HG03521 (cell line): ENCODE results near the gene ZFR2.

Experiments
- ATAC-seq: cut with Tn5 transposase; IDR thresholded peaks from one replicate; pipeline ENCODE4 v1.9.1; 2021; ENCODE audit warnings: mild to moderate bottlenecking, moderate library complexity; ENCODE audit not compliant: unreplicated experiment

Gene ZFR2

DNA sequence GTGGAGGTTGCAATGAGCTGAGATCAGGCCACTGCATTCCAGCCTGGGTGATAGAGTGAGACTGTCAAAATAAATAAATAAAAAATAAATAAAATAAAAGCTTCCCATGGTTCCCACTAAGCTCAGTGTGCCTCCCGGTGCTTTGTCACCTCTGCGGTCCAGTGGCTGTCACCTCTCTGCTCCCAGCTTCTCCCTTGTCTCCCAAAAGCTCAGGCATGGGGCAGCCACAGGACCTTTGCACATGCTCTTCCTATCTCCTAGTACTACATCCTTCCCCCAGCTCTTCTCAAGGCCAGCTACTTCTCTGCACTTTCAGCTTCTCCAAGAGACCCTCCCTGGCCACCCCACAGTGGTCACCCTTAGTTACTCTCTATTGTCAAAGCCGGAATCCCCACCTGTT lies 75.0 kb downstream of the ZFR2 start:
- no peak for ATAC-seq

DNA sequence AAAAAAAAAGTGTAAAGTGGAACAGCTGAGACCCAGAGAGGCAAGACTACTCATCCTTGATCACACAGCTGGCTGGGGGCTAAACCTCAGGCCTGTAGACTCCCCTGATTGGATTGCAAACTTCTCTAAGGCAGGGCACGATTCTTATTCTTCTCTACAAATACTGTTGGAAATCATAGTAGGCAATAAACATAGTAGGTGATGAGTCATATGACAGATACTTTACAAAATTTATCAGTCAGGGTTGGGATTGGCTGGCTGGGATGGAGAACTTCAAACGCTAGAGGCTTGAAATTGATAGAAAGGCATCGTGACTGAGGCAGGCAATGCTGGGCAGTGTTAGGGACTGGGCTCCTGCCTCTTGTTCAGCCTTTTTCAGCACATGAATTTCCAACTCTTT lies 76.7 kb downstream of the ZFR2 start:
- ATAC-seq = no peak

DNA sequence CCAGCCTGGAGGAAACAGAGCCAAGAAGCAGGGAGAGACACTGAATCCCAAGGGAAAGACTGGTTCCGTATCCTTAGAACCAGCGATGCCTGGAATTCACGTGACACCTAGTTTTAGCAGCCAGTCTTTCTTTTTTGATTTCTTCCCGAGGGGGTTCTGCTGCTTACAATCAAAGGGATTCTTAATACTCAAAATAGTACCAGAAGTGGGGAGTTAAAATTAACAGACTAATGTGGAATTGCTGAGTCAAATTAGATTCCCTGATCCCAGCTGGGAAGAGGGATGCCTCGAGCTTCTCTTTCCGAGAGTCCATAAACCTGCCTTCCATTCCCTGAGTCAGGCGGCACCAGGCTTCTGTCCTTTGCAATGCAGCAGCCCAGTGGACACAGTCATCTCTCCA lies 77.9 kb downstream of the ZFR2 start:
- ATAC-seq = no peak

DNA sequence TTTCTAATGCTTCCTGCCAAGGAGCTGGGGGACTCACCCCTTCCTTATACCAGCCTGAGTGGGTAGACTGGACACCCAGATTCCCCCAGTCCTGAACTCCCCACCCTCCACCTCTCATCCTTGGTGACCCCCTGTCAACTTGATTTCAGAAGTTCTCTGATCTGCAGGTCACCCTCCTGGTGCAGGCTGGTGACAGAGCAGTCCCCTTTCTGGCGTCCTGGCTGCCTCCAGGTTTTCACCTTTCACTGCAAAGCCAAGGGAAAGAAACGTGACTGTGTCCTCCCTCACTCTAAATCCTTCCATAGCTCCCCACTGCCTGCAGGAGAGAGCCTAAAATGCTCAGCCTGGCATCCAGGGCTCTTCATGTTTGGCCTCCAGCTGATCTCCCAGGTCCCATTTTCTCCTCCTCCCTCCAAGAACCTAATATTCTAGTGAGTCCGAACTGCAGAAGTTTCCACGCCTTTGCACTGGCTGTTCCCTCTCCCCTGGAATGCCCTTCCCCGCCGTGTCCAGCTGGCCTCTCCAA lies 78.6 kb downstream of the ZFR2 start:
- no peak for ATAC-seq

DNA sequence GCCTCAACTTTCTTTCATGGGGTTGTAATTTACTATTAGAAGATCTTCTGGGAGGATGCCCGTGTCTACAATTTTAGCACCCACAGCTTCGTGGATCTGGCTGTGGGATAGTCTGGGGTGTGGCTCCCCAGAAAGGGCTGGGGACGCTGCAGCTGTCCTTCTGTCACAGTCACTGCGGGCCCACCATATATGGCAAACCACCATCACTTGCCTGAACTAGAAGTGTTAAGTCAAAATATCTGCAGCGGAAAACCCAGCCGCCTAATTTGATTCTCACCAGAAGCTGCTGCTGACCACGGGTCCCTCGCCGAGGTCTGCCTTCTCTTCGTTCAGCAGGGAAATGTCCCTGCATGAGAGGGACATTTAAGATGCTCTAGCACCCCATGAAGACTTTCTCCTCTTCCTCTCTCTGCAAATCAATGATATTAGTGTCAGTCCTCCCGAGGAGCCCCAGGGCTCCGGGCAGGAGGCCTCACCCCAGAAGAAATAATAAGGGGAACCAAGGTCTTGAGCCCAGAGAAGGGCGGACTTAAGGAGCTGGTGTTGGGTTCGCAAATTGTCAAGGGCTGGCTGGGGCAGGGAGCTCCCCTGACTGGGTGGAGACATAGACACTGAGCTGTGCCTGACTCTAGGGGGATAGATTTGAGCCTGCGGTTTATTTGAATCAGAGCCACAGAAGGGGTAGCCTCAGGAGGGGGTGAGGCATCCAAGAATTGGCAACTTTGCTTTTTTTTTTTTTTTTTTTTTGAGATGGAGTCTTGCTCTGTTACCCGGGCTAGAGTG lies 79.7 kb downstream of the ZFR2 start:
- no peak for ATAC-seq

DNA sequence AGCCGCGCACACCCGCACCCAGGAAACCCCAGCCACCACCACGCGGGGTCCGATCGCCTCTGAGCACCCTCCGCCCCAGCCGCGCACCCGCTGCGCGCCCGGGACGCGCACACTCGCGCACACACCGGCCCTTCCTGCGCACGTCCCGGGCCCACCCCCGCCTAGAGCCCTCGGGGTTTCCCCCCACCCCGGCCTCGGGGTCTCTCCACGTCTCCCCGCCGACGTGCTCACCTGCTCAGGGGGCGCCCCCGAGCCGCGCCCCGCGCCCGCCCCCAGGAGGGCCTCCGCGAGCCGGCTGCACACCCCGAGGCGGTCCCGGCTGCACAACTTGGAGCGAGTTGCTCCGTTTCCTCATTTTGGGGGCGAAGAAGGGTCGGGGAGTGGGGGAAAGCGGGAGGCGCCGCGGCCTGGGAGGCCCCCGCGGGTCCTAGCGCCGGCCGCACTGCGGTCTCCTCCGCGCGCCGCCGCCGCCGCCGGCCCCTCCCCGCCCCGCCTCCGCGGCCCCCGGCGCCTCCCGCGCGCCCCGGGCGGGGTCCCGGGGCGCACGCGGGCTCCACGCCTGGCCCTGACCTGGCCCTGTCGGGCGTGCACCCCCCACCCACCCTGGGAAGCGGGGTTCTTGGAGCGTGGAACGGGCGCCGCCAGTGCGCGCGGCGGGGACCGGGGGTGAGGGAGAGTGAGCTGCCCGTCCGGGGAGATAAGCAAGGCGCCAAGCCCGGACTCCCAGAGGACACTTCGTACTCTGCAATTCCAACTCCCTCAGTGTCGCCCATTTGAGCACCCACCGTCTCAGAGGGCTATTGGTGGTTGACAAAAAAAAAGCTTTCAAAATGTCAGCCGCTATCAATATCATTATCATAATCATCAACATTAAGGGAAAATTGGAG lies 82.7 kb downstream of the ZFR2 start, which contains the start of gene MATK:
TSS of gene MATK (minus strand) at position 444 of the 887 bp plus-strand sequence. CDS start 1,246 bp downstream, outside the sequence.
- no peak for ATAC-seq

DNA sequence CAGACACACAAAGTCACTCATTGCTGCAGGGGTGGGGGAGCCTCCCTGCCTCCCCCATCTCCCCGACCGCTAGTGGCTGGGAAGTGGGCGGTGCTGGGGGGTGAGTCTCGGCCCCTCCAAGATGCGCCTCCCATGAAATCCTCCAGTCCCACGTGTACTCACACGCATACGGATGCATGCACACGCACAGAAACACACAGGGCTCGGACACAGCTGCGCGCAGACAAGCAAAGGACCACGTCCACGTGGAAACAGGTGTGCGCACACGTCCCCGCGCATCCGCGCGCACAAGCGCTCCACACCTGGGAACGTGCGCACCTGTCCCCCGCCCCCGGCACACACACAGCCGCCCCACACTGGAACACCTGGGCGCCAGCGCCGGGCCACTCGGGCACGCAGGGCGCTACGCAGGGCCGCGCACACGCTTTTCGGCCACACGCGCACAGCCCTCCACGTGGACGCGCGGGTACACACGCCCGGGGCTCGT lies 83.3 kb downstream of the ZFR2 start:
- ATAC-seq = no peak

DNA sequence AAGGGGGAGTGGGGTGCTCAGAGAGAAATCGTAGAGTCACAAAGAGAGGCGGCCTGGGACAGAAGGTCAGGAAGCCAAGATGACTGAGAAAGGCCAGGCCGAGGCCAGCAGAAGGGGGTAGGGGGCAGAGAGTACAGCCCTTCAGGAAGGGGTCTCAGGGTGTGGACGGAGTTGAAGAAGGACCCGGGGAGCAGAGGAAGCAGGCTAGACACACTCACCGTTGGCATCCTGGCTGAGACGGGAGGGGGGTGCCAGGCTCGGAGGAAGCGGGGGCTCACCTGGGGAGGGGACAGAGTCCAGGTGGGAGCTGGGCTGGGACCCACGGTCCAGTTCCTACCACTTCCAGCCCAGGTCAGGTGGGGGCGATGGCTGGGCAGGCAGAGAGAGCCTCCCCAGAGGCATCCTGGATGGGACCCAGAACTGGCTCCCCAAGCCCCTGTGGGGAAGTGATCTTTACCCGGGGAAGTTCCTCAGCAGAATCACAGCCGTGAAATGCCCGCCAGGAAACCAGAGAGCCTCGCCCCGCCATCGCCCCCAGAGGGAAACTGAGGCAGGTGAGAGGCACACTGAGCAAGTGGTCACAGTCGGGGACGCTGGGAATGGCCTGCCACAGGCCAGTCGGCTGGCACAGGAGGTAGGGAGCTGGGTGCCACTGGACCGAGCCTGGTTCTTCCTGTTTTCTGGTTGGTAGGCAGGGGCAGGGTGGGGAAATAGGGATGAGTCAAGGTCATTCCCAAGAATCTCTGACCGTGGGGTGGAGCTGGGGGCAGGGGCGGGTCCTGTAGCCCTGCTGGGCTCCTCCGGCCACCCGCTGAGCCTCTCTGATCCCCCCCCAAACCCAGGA lies 84.0 kb downstream of the ZFR2 start:
- ATAC-seq = no peak

DNA sequence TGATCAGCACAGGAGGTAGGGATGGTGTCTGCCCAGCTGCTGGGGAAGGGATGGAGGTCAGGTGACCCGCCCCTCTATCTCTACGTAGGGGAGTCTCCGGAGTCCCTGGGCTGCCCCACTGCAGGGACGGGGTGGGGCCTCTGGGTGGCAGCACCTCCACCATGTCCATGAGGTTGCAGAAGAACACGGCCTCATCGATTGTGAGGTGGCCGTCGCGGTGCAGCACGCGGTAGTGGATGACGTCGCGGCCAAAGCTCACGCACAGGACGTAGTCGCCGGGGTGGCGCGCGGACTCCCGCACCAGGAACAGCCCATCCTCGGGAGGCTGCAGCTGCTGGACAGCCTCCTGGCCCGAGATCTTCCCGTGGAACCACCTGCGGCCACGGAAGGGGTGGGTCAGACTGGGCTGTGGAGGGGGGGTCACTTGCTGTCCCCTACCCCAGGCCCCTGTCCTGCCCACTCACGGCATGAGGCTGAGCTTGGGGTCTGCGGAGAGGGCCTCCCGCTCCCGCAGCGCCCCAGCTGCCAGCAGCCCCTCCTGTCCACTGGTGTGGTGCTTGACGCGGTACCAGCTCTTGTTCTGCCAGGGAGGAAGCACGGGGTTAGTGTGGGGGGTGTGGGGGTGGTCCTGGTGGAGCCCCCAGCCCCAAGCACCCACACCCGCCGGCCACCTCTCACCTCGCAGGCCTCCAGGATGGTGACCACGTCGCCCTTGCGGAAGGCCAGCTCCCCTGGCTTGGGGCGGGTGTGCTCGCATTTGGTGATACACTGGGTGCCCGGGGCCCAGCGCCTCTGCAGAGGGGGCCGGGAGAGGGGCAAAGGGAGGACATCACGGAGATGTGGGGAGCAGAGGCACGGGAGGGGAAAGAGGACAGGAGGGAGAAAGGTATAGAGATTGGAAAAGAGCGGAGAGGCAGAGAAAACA lies 84.9 kb downstream of the ZFR2 start:
- ATAC-seq = no peak

DNA sequence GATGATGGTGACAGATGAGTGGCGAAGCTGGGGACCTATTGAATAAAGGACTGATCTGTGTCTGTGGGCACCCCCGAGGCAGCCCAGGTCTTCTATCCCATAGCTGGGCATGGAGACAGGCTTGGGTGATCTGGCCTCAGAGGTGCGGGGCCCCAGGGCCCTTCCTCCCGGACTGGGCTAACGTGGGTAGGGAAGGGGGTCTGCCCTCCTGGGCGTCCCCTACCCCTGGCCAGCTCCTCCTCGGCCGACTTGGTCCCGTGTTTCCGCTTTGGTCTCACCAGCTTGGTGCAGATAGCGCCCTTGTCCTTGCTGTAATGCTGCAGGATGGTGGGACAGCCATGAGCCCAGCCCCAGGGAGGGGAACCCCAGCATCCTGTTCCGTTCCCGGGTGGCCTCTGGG lies 85.9 kb downstream of the ZFR2 start:
- ATAC-seq = no peak

DNA sequence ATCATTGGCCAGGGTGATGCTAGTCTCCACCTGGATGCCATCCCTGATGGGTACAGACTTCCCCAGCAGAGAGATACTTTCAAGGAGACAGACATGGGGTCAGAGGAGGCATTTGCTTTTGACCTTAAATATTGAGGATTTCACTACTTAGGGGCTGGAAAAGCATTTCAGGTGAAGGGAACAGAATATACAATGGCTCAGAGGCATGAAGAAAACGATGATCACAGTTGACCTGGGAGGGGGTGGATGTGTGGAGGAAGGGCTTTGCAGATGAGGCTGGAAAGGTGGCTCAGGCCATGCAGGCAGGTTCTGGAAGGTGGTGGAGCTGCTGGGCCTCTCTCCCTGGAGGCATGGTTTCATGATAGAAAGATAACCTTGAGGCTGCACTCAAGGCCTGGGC lies 86.5 kb downstream of the ZFR2 start:
- no peak for ATAC-seq

DNA sequence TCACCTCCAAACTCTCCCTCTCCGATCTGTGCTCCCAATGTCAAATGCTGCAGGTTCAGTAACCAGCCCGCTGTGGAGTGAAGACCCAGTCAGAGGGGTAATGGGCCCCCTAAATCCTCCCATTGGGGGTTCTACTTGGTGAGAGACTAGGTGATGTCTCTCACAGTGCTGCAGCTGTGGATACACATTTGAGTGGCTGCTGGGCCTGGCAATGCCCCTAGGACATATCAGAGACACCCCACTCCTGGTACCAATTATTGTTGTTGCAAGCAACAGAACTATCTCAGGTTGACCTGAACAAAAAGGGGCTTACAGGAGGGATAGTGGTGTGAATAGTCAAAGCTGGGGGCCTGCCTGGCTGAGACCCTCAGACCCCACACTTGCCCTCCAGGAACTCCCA lies 87.2 kb downstream of the ZFR2 start:
- no peak for ATAC-seq

DNA sequence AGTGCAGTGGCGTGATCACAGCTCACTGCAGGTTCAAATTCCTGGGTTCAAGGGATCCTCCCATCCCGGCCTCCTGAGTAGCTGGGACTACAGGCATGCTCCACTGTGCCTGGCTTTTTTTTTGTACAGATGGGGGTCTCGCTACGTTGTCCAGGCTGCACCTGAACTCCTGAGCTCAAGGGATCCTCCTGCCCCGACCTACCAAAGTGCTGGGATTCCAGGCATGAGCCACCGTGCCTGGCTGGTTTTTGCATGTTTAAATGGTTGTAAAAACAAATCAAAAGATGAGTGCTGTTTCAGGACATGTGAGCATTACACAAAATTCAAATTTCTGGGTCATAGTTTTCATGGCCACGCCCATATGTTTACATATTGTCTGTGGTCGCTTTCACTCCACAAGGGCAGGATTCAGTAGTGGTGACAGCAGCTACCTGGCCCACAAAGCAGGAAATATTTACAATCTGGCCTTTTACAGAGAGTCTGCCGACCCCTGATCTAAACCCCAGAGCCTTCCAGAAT lies 88.0 kb downstream of the ZFR2 start:
- no peak for ATAC-seq

DNA sequence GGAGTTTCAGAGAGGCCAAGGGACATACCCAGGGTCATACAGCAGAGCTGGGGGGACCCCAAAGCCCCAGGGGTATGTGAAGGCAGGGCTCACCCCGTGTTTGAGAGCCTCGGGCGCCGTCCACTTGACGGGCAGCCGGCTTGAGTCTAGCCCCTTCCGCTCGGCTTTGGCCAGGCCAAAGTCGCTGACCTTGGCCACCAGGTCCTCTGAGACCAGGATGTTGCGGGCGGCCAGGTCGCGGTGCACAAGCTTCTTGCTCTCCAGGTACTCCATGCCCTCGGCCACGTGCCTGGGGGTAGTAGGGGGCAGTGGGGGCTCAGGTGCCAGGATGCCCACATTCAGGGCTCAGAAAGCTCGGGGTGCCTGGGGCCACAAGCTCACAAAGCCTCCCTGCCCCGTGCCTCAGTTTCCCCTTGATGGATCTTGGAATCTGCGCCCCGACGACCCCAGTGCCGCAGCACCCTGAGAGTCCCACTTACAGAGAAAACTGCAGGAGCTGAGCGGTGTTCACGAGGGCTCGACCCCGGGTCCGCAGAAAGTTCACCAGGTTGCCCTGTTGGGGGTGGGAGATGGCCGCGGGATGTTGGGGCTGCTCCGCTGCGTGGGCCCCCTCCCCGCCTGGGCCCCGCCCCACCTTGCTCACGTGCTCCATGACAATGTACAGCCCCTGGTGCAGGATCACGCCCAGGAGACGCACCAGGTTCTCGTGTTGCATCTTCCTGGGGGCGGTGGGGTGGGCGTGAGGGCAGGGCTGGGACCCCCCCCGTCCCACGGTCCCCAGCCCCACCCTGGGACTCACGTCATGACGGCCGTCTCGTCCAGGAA lies 89.7 kb downstream of the ZFR2 start:
- no peak for ATAC-seq

DNA sequence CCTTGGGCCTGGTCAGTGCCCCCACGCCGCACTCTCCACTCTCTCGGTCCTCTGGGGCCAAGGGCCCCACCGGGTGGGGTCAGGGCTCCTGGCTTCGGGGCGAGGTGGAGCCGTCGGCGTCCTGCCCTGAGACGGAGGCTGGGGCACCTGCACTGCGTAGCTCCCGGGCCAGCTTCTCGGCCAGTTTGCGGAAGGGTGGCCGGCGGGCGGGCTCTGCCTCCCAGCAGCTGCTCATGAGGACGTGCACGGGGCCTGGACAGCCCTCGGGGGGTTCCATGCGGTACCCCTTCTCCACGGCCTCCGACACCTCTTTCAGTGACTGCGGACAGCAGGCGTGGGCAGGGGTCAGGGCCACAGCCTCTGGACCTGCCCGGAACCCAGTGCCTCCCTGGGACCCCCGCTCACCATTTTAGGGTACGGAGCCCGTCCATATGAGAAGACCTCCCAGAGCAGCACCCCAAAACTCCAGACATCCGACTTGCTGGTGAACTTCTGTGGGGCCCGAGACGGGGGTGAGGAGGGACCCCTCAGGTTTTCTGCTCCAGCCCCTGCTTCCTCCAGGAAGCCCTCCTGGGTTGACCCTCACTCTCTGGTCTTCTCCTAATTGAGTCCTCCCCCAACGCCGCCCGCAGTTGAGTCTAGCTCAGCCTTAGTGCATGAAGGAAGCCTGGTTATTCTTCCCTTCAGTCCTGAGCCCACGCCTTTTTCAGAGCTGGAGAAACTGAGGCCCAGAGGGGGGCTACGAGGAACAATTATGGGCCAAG lies 90.6 kb downstream of the ZFR2 start:
- no peak for ATAC-seq

DNA sequence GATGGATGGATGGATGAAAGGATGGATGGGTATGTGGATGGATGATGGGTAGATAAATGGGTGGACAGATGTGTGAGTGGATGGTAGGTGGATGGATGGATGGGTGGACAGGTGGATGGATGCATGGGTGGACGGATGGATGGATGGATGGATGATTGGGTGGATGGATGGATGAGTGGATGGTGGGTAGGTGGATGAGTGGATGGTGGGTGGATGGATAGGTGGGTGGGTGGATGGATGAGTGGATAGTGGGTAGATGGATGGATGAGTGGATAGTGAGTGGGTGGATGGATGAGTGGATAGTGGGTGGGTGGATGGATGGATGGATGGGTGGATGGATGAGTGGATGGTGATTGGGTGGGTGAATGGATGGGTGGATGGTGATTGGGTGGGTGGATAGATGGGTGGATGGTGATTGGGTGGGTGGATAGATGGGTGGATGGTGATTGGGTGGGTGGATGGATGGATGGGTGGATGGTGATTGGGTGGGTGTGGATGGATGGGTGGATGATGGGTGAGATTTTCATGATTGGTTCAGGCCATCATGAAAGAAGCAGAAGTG lies 92.3 kb downstream of the ZFR2 start:
- ATAC-seq = no peak

DNA sequence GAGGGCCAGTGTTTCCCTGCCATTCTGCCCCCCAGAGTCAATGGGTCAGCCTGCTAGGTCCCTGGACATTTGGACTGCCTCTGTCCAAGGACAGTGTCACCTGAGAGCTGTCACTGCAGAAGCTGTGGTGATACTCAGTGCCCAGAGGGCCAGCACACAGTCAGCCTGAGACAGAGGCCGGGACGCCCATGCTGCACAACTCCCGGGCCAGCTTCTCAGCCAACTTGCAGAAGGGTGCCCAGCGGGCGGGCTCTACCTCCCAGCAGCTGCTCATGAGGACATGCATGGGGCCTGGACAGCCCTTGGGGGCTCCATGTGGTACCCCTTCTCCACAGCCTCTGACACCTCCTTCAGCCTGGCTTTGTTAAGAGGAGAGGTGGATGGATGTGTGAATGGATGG lies 93.0 kb downstream of the ZFR2 start:
- ATAC-seq = no peak

DNA sequence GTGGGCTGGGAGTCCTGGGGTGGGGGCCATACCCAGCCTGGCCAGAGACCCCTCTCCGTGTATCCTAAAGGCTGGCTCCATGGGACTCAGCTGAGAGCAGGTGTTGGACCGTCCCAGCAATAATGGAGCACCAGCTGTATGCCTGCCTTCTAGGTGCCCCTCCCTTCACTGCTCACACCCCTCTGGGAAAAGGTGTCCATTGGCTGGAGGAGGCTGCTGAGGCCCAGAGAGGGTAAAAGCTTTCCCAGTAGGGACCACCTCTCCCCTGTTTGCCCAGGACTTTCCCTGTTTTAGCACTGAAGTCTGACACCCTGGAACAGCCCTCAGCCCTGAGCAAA lies 93.5 kb downstream of the ZFR2 start:
- no peak for ATAC-seq
